ENCODE measurements around the gene PLCB4. TPM values are rescaled to one million over a fixed set of nuclear protein-coding genes. Genes with fewer than 3 reads are reported as not detected.

Gene PLCB4
- total RNA-seq, 1 experiment from 2014 or later = 12.6 TPM

GRCh38 chr20:9136114-9136513, 67.2 kb downstream of the PLCB4 start (continued):
- TF ChIP-seq, protein P1, sequence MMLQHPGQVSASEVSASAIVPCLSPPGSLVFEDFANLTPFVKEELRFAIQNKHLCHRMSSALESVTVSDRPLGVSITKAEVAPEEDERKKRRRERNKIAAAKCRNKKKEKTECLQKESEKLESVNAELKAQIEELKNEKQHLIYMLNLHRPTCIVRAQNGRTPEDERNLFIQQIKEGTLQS (CRISPR knock-in tag; conservative IDR thresholded peaks at IDR 0.05) = no peak
- no peak for TF ChIP-seq FOXP1 (CRISPR knock-in tag; IDR thresholded peaks at IDR 0.05; ENCODE audit: borderline replicate concordance)
- TF ChIP-seq CBFB (CRISPR knock-in tag; IDR thresholded peaks at IDR 0.05; ENCODE audit: low read depth) = no peak
- no peak for TF ChIP-seq ZNF121 (CRISPR knock-in tag; IDR thresholded peaks at IDR 0.05)
- no peak for TF ChIP-seq SMAD4 (CRISPR knock-in tag; IDR thresholded peaks at IDR 0.05)
- TF ChIP-seq, protein P2, sequence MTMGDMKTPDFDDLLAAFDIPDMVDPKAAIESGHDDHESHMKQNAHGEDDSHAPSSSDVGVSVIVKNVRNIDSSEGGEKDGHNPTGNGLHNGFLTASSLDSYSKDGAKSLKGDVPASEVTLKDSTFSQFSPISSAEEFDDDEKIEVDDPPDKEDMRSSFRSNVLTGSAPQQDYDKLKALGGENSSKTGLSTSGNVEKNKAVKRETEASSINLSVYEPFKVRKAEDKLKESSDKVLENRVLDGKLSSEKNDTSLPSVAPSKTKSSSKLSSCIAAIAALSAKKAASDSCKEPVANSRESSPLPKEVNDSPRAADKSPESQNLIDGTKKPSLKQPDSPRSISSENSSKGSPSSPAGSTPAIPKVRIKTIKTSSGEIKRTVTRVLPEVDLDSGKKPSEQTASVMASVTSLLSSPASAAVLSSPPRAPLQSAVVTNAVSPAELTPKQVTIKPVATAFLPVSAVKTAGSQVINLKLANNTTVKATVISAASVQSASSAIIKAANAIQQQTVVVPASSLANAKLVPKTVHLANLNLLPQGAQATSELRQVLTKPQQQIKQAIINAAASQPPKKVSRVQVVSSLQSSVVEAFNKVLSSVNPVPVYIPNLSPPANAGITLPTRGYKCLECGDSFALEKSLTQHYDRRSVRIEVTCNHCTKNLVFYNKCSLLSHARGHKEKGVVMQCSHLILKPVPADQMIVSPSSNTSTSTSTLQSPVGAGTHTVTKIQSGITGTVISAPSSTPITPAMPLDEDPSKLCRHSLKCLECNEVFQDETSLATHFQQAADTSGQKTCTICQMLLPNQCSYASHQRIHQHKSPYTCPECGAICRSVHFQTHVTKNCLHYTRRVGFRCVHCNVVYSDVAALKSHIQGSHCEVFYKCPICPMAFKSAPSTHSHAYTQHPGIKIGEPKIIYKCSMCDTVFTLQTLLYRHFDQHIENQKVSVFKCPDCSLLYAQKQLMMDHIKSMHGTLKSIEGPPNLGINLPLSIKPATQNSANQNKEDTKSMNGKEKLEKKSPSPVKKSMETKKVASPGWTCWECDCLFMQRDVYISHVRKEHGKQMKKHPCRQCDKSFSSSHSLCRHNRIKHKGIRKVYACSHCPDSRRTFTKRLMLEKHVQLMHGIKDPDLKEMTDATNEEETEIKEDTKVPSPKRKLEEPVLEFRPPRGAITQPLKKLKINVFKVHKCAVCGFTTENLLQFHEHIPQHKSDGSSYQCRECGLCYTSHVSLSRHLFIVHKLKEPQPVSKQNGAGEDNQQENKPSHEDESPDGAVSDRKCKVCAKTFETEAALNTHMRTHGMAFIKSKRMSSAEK (CRISPR knock-in tag; IDR thresholded peaks at IDR 0.05; ENCODE audit: borderline replicate concordance) = no peak

- TF ChIP-seq ETV6 (CRISPR knock-in tag; IDR thresholded peaks at IDR 0.05) (no peak), ZNF121 (CRISPR knock-in tag; IDR thresholded peaks at IDR 0.05) (no peak), HMGA2 (CRISPR knock-in tag; IDR thresholded peaks at IDR 0.05) (no peak), NR2C2 (CRISPR knock-in tag; IDR thresholded peaks at IDR 0.05) (no peak), ZNF317 (CRISPR knock-in tag; IDR thresholded peaks at IDR 0.05; ENCODE audit: borderline replicate concordance, low read depth) (no peak), NFYB (CRISPR knock-in tag; conservative IDR thresholded peaks at IDR 0.05; ENCODE audit: low read depth) (no peak), RELA (CRISPR knock-in tag; IDR thresholded peaks at IDR 0.05; ENCODE audit: borderline replicate concordance) (no peak), GTF2I (CRISPR knock-in tag; conservative IDR thresholded peaks at IDR 0.05) (no peak), ATF2 (CRISPR knock-in tag; IDR thresholded peaks at IDR 0.05; ENCODE audit: borderline replicate concordance, low read depth) (no peak), RORB (CRISPR knock-in tag; IDR thresholded peaks at IDR 0.05) (no peak), PRDM15 (CRISPR knock-in tag; IDR thresholded peaks at IDR 0.05) (no peak), AR (CRISPR knock-in tag; IDR thresholded peaks at IDR 0.05) (no peak)
- DNase-seq (ENCODE audit: low spot score) = no peak
- H3K27me3 Mint-ChIP-seq (ENCODE audit: low read depth) = no peaks in the 10 kb centered on the region
- ATAC-seq = no peak
- H3K4me3 Mint-ChIP-seq = no peak overlapping the region
- peaks cover 14% of the 10 kb centered on the region for H3K4me1 Mint-ChIP-seq
- ChIA-PET CTCF (interaction anchor here (0.8 kb wide), 1 partner anchor 377 kb away, joined by 3 read pairs; no protein-coding TSS in a partner anchor), POLR2A (no interaction called here)
- no peak overlapping the region for H3K27ac Mint-ChIP-seq
- H3K36me3 Mint-ChIP-seq = peaks cover 24% of the 10 kb centered on the region
- H3K9me3 Mint-ChIP-seq = peaks cover 28% of the 10 kb centered on the region
Observed at GRCh38 chr20:9137001-9137400, 68.1 kb downstream of the PLCB4 start.

Data from WTC11 (cell line).